Activated CD8-positive, alpha-beta memory T cell treated with anti-CD3 and anti-CD28 coated beads, Interleukin-2, amount 50 U/mL, for 24 hours (primary cell): ENCODE data around the gene CFAP65.

ENCODE experiments used
- DNase-seq: peaks from one replicate; pipeline ENCODE4 v3.0.0-alpha.2; 2020; ENCODE audit errors: extremely low read depth

The CFAP65 gene

GRCh38 chr2:219016721-219017120, 24.6 kb downstream of the CFAP65 start:
- DNase-seq: no peak

- no peak for DNase-seq
Observed at GRCh38 chr2:219010873-219011272, 30.4 kb downstream of the CFAP65 start.

GRCh38 chr2:219010162-219010756, 31.1 kb downstream of the CFAP65 start:
- no peak for DNase-seq

- no peak for DNase-seq
Observed at GRCh38 chr2:219009294-219009693, 32.0 kb downstream of the CFAP65 start.

- no peak for DNase-seq
Observed at GRCh38 chr2:219003979-219004378, 37.3 kb downstream of the CFAP65 start.

GRCh38 chr2:219003267-219003634, 38.1 kb downstream of the CFAP65 start:
- DNase-seq: no peak

- no peak for DNase-seq
Observed at GRCh38 chr2:219002395-219003266, 38.7 kb downstream of the CFAP65 start.

GRCh38 chr2:219001577-219002394, 39.5 kb downstream of the CFAP65 start:
- no peak for DNase-seq

- DNase-seq: no peak
Observed at GRCh38 chr2:219001100-219001576, 40.2 kb downstream of the CFAP65 start.

- no peak for DNase-seq
Observed at GRCh38 chr2:219000569-219000960, 40.8 kb downstream of the CFAP65 start.

- no peak for DNase-seq
Observed at GRCh38 chr2:218999881-219000568, 41.3 kb downstream of the CFAP65 start.

- no peak for DNase-seq
Observed at GRCh38 chr2:218999021-218999880, 42.1 kb downstream of the CFAP65 start.

GRCh38 chr2:218998414-218999002, 42.8 kb downstream of the CFAP65 start:
- no peak for DNase-seq

- no peak for DNase-seq
Observed at GRCh38 chr2:218997731-218998130, 43.6 kb downstream of the CFAP65 start.

GRCh38 chr2:218996937-218997336, 44.4 kb downstream of the CFAP65 start:
- DNase-seq: no peak

GRCh38 chr2:218995972-218996711, 45.2 kb downstream of the CFAP65 start:
- DNase-seq: peak; percentile 66

GRCh38 chr2:218995561-218995960, 45.8 kb downstream of the CFAP65 start:
- DNase-seq: no peak

GRCh38 chr2:218993345-218994315, 47.7 kb downstream of the CFAP65 start, which contains the start of gene CRYBA2:
Gene CRYBA2, minus strand, starts transcription at chr2:218993422. Its CDS starts 246 bp downstream, at chr2:218993176.
- no peak for DNase-seq
